Fibroblast of lung (primary cell): ENCODE results near the gene C3orf20.

Source experiments
- CTCF ChIP-seq, 2 donors: IDR thresholded peaks in 1 of 2; conservative IDR thresholded peaks in 1 of 2; 1 replicate in 1 of 2; 2 replicates in 1 of 2; pipeline ENCODE4 v1.5.1; 2011 to 2012; ENCODE audit warnings: low read length in 2 of 2, control low read depth in 1 of 2, inconsistent platforms in 1 of 2, low read depth in 1 of 2, mild to moderate bottlenecking in 1 of 2
- EZH2 ChIP-seq: IDR thresholded peaks from 2 replicates; pipeline ENCODE4 v1.5.1; 2012; ENCODE audit warnings: low read length, control low read depth, mild to moderate bottlenecking; ENCODE audit errors: missing control alignments

- TF ChIP-seq CTCF (conservative IDR thresholded peaks at IDR 0.05 in 1 of 2, IDR thresholded peaks at IDR 0.05 in 1 of 2; ENCODE audit: low read depth in 1 of 2, low read length in 2 of 2) (no peak), EZH2 (no peak)
Measured at GRCh38 chr3:14804835-14805780, 130.2 kb downstream of the C3orf20 start.
